Stimulated activated naive B cell treated with anti-CD40 and anti-IgM and Interleukin-4, amounts not matched to agents 10 μg/mL and 1 μg/mL and 100 μg/mL, for 72 hours (primary cell): Measurements from ENCODE around the gene CAMTA1.
"Not testable (repeated sequence)": the region's sequence is repeated elsewhere in the genome, so short reads cannot be mapped to it uniquely, and the experiment has no call there.

Source experiments
- ATAC-seq, 2 donors: fragments of 150-1000 bp; cut with Tn5 transposase; replicated peaks; 2 replicates each; pipeline ENCODE4 v1.10.0; 2021; ENCODE audit warnings: moderate library complexity in 1 of 2
- DNase-seq: peaks from one replicate; pipeline ENCODE4 v3.0.0; 2021
- H3K27ac Mint-ChIP-seq: one replicate; pipeline ENCODE4 v1.8.0; 2022; ENCODE audit warnings: mild to moderate bottlenecking, mixed read lengths
- H3K27me3 Mint-ChIP-seq, 2 donors: one replicate each; pipeline ENCODE4 v1.8.0; 2022; ENCODE audit warnings: mixed read lengths in 2 of 2
- H3K36me3 Mint-ChIP-seq, 2 donors: one replicate each; pipeline ENCODE4 v1.8.0; 2022; ENCODE audit warnings: mixed read lengths in 2 of 2, mild to moderate bottlenecking in 1 of 2
- H3K4me1 Mint-ChIP-seq, 2 donors: one replicate each; pipeline ENCODE4 v1.8.0; 2022; ENCODE audit warnings: mixed read lengths in 2 of 2, mild to moderate bottlenecking in 1 of 2
- H3K4me3 Mint-ChIP-seq, 2 donors: one replicate each; pipeline ENCODE4 v1.8.0; 2022; ENCODE audit warnings: mild to moderate bottlenecking in 2 of 2, mixed read lengths in 2 of 2, moderate library complexity in 1 of 2
- H3K9me3 Mint-ChIP-seq, 2 donors: one replicate each; pipeline ENCODE4 v1.8.0; 2022; ENCODE audit warnings: mixed read lengths in 2 of 2, mild to moderate bottlenecking in 1 of 2

Gene CAMTA1

GRCh38 chr1:7380712-7381111 is 595.5 kb downstream of the CAMTA1 start:
- Mint-ChIP-seq H3K4me3 (no peak overlapping the region), H3K27me3 (peaks cover 7 to 12% of the 10 kb centered on the region in 2 donors), H3K36me3 (no peaks in the 10 kb centered on the region), H3K4me1 (no peaks in the 10 kb centered on the region), H3K9me3 (peaks cover 7 to 8% of the 10 kb centered on the region in 2 donors), H3K27ac (no peak overlapping the region)
- DNase-seq (no peak), ATAC-seq (no peak)

- ATAC-seq, H3K4me3 Mint-ChIP-seq, H3K27ac Mint-ChIP-seq, H3K4me1 Mint-ChIP-seq, H3K9me3 Mint-ChIP-seq, H3K36me3 Mint-ChIP-seq, DNase-seq: not testable (repeated sequence)
- peaks cover 7 to 12% of the 10 kb centered on the region in 2 donors for H3K27me3 Mint-ChIP-seq
Observed at GRCh38 chr1:7381729-7382128, 596.5 kb downstream of the CAMTA1 start.

GRCh38 chr1:7382971-7383370 is 597.7 kb downstream of the CAMTA1 start:
- ATAC-seq, result no peak
- peaks cover 5 to 11% of the 10 kb centered on the region in 2 donors for H3K27me3 Mint-ChIP-seq
- no peak overlapping the region for H3K27ac Mint-ChIP-seq
- no peak for DNase-seq
- peaks cover 7 to 8% of the 10 kb centered on the region in 2 donors for H3K9me3 Mint-ChIP-seq
- no peaks in the 10 kb centered on the region for H3K36me3 Mint-ChIP-seq
- H3K4me3 Mint-ChIP-seq, result no peak overlapping the region
- no peaks in the 10 kb centered on the region for H3K4me1 Mint-ChIP-seq

GRCh38 chr1:7383671-7384520 is 598.6 kb downstream of the CAMTA1 start:
- DNase-seq (no peak), ATAC-seq (no peak)
- H3K4me3 Mint-ChIP-seq, result no peak overlapping the region
- H3K36me3 Mint-ChIP-seq, result no peaks in the 10 kb centered on the region
- no peak overlapping the region for H3K27ac Mint-ChIP-seq
- peaks cover 0 to 8% of the 10 kb centered on the region in 2 donors for H3K27me3 Mint-ChIP-seq
- H3K4me1 Mint-ChIP-seq, result no peaks in the 10 kb centered on the region
- peaks cover 7 to 8% of the 10 kb centered on the region in 2 donors for H3K9me3 Mint-ChIP-seq

GRCh38 chr1:7384679-7385078 is 599.4 kb downstream of the CAMTA1 start:
- peaks cover 7 to 8% of the 10 kb centered on the region in 2 donors for H3K9me3 Mint-ChIP-seq
- H3K36me3 Mint-ChIP-seq, result no peaks in the 10 kb centered on the region
- H3K27ac Mint-ChIP-seq, result no peak overlapping the region
- H3K4me1 Mint-ChIP-seq, result no peaks in the 10 kb centered on the region
- no peak overlapping the region for H3K4me3 Mint-ChIP-seq
- H3K27me3 Mint-ChIP-seq, result peaks cover 0 to 5% of the 10 kb centered on the region in 2 donors
- DNase-seq (no peak), ATAC-seq (no peak)

- Mint-ChIP-seq H3K4me1 (no peaks in the 10 kb centered on the region), H3K27ac (no peak overlapping the region), H3K27me3 (peaks cover 0 to 3% of the 10 kb centered on the region in 2 donors), H3K9me3 (peaks cover 7 to 8% of the 10 kb centered on the region in 2 donors), H3K4me3 (no peak overlapping the region), H3K36me3 (no peaks in the 10 kb centered on the region)
- ATAC-seq (no peak), DNase-seq (no peak)
Observed at GRCh38 chr1:7385471-7386225, 600.4 kb downstream of the CAMTA1 start.

- Mint-ChIP-seq H3K27ac (no peak overlapping the region), H3K9me3 (peaks cover 7 to 8% of the 10 kb centered on the region in 2 donors), H3K4me1 (no peaks in the 10 kb centered on the region), H3K36me3 (no peaks in the 10 kb centered on the region), H3K27me3 (peaks cover 0 to 3% of the 10 kb centered on the region in 2 donors), H3K4me3 (no peak overlapping the region)
- DNase-seq, result no peak
- ATAC-seq, result no peak
Observed at GRCh38 chr1:7386226-7387052, 601.2 kb downstream of the CAMTA1 start.

GRCh38 chr1:7387053-7387927 is 602.0 kb downstream of the CAMTA1 start:
- H3K36me3 Mint-ChIP-seq, result no peaks in the 10 kb centered on the region
- H3K27me3 Mint-ChIP-seq, result peaks cover 0 to 3% of the 10 kb centered on the region in 2 donors
- no peak overlapping the region for H3K4me3 Mint-ChIP-seq
- peaks cover 2 to 4% of the 10 kb centered on the region in 2 donors for H3K9me3 Mint-ChIP-seq
- no peak overlapping the region for H3K27ac Mint-ChIP-seq
- H3K4me1 Mint-ChIP-seq, result no peaks in the 10 kb centered on the region
- no peak for DNase-seq
- no peak for ATAC-seq

- Mint-ChIP-seq H3K9me3 (peaks cover 0 to 4% of the 10 kb centered on the region in 2 donors), H3K4me3 (no peak overlapping the region), H3K27ac (no peak overlapping the region), H3K4me1 (no peaks in the 10 kb centered on the region), H3K27me3 (peaks cover 0 to 3% of the 10 kb centered on the region in 2 donors), H3K36me3 (no peaks in the 10 kb centered on the region)
- ATAC-seq, result no peak
- no peak for DNase-seq
Observed at GRCh38 chr1:7388141-7388487, 602.9 kb downstream of the CAMTA1 start.

- Mint-ChIP-seq H3K27ac (no peak overlapping the region), H3K36me3 (no peaks in the 10 kb centered on the region), H3K4me3 (no peak overlapping the region), H3K27me3 (peaks cover 0 to under 1% of the 10 kb centered on the region in 2 donors), H3K9me3 (peaks cover 0 to 1% of the 10 kb centered on the region in 2 donors), H3K4me1 (no peaks in the 10 kb centered on the region)
- DNase-seq (no peak), ATAC-seq (no peak)
Observed at GRCh38 chr1:7388488-7389185, 603.4 kb downstream of the CAMTA1 start.

GRCh38 chr1:7389201-7389905 is 604.1 kb downstream of the CAMTA1 start:
- H3K36me3 Mint-ChIP-seq, result no peaks in the 10 kb centered on the region
- no peak overlapping the region for H3K4me3 Mint-ChIP-seq
- H3K27ac Mint-ChIP-seq, result no peak overlapping the region
- no peak for ATAC-seq
- H3K9me3 Mint-ChIP-seq, result peaks cover 0 to 2% of the 10 kb centered on the region in 2 donors
- H3K27me3 Mint-ChIP-seq, result no peaks in the 10 kb centered on the region
- H3K4me1 Mint-ChIP-seq, result no peaks in the 10 kb centered on the region
- no peak for DNase-seq

- Mint-ChIP-seq H3K4me3 (no peak overlapping the region), H3K27me3 (peaks cover 0 to under 1% of the 10 kb centered on the region in 2 donors), H3K9me3 (peaks cover under 1 to 5% of the 10 kb centered on the region in 2 donors), H3K4me1 (no peaks in the 10 kb centered on the region), H3K27ac (no peak overlapping the region), H3K36me3 (no peaks in the 10 kb centered on the region)
- ATAC-seq (no peak), DNase-seq (no peak)
Observed at GRCh38 chr1:7389906-7390603, 604.8 kb downstream of the CAMTA1 start.
